Parathyroid adenoma (tissue), 2 donors: ENCODE measurements around the gene GPSM3.
A peak's percentile ranks its signal among the peaks of the same experiment; 100 is the strongest.

Experiments
- H2AFZ ChIP-seq: fragments of 300-600 bp; sonication (generic); one replicate; pipeline ENCODE4 v1.7.0; 2017; ENCODE audit warnings: antibody characterized with exemption, mild to moderate bottlenecking
- H3K27ac ChIP-seq: fragments of 300-600 bp; sonication (generic); one replicate; pipeline ENCODE4 v1.7.0; 2017
- H3K27me3 ChIP-seq: fragments of 300-600 bp; sonication (generic); one replicate; pipeline ENCODE4 v1.7.0; 2017; ENCODE audit warnings: low read length; ENCODE audit not compliant: control insufficient read depth, insufficient read depth
- H3K36me3 ChIP-seq: fragments of 300-600 bp; sonication (generic); one replicate; pipeline ENCODE4 v1.7.0; 2017; ENCODE audit warnings: low read length; ENCODE audit not compliant: control insufficient read depth, insufficient read depth
- H3K4me1 ChIP-seq: fragments of 300-600 bp; sonication (generic); one replicate; pipeline ENCODE4 v1.7.0; 2017; ENCODE audit warnings: control low read depth
- H3K4me2 ChIP-seq: fragments of 300-600 bp; sonication (generic); one replicate; pipeline ENCODE4 v1.7.0; 2017; ENCODE audit warnings: low read length
- H3K4me3 ChIP-seq: fragments of 300-600 bp; sonication (generic); one replicate; pipeline ENCODE4 v1.7.0; 2017; ENCODE audit warnings: low read depth, low read length
- H3K79me2 ChIP-seq: fragments of 300-600 bp; sonication (generic); one replicate; pipeline ENCODE4 v1.7.0; 2017; ENCODE audit warnings: control low read depth
- H3K9ac ChIP-seq: fragments of 300-600 bp; sonication (generic); one replicate; pipeline ENCODE4 v1.7.0; 2017; ENCODE audit warnings: mild to moderate bottlenecking
- H3K9me3 ChIP-seq: fragments of 300-600 bp; sonication (generic); one replicate; pipeline ENCODE4 v1.7.0; 2017; ENCODE audit warnings: low read length; ENCODE audit not compliant: control insufficient read depth
- CTCF ChIP-seq: fragments of 300-600 bp; sonication (generic); IDR thresholded peaks from one replicate; pipeline ENCODE4 v1.7.0; 2017; ENCODE audit warnings: antibody characterized with exemption, mild to moderate bottlenecking
- donor health status: primary hyperparathyroidism.

The GPSM3 gene

GRCh38 chr6:32190911-32191677, 1.3 kb downstream of the GPSM3 start:
- no peak for TF ChIP-seq CTCF
- Histone ChIP-seq H3K27ac (peak overlapping the region; percentile 85), H3K4me1 (peaks cover 7% of the 10 kb centered on the region), H3K9ac (no peak overlapping the region), H3K36me3 (no peaks in the 10 kb centered on the region), H2AFZ (peak overlapping the region; percentile 38), H3K4me3 (peak overlapping the region; percentile 72), H3K4me2 (no peak overlapping the region), H3K9me3 (no peaks in the 10 kb centered on the region), H3K79me2 (peaks cover 4% of the 10 kb centered on the region), H3K27me3 (no peaks in the 10 kb centered on the region)

- no peaks in the 10 kb centered on the region for H3K9me3 ChIP-seq
- TF ChIP-seq CTCF: no peak
- peak within 1 kb of the TSS; percentile 84 for H3K4me2 ChIP-seq
- peak within 1 kb of the TSS; percentile 72 for H3K4me3 ChIP-seq
- H3K79me2 ChIP-seq: peaks cover 4% of the 10 kb centered on the region
- H2AFZ ChIP-seq: peak within 1 kb of the TSS; percentile 70
- peak within 1 kb of the TSS; percentile 42 for H3K9ac ChIP-seq
- peaks cover 7% of the 10 kb centered on the region for H3K4me1 ChIP-seq
- H3K36me3 ChIP-seq: no peaks in the 10 kb centered on the region
- no peaks in the 10 kb centered on the region for H3K27me3 ChIP-seq
- H3K27ac ChIP-seq: peak within 1 kb of the TSS; percentile 85
Observed at GRCh38 chr6:32190054-32190851, 2.2 kb downstream of the GPSM3 start, which contains the start of gene PBX2. Gene PBX2, minus strand, starts transcription at chr6:32190202. Its CDS starts 287 bp downstream, at chr6:32189915.

- H3K4me2 ChIP-seq: peak overlapping the region; percentile 84
- no peaks in the 10 kb centered on the region for H3K9me3 ChIP-seq
- peak overlapping the region; percentile 42 for H3K9ac ChIP-seq
- H3K79me2 ChIP-seq: peaks cover 4% of the 10 kb centered on the region
- peaks cover 7% of the 10 kb centered on the region for H3K4me1 ChIP-seq
- H2AFZ ChIP-seq: peak overlapping the region; percentile 70
- H3K27me3 ChIP-seq: no peaks in the 10 kb centered on the region
- no peak for TF ChIP-seq CTCF
- H3K36me3 ChIP-seq: no peaks in the 10 kb centered on the region
- H3K4me3 ChIP-seq: peak overlapping the region; percentile 72
- peak overlapping the region; percentile 85 for H3K27ac ChIP-seq
Observed at GRCh38 chr6:32189742-32190053, 2.7 kb downstream of the GPSM3 start.

- Histone ChIP-seq H3K27me3 (no peaks in the 10 kb centered on the region), H3K27ac (peak overlapping the region; percentile 85), H3K4me1 (peaks cover 7% of the 10 kb centered on the region), H2AFZ (peak overlapping the region; percentile 70), H3K9me3 (no peaks in the 10 kb centered on the region), H3K36me3 (no peaks in the 10 kb centered on the region), H3K9ac (peak overlapping the region; percentile 42), H3K4me3 (peak overlapping the region; percentile 72), H3K4me2 (peak overlapping the region; percentile 84), H3K79me2 (peaks cover 4% of the 10 kb centered on the region)
- TF ChIP-seq CTCF: no peak
Observed at GRCh38 chr6:32189069-32189741, 3.2 kb downstream of the GPSM3 start.
